HG03575 (cell line): ENCODE results near the gene PHACTR1.

Experiments used
- ATAC-seq: cut with Tn5 transposase; IDR thresholded peaks from one replicate; pipeline ENCODE4 v1.9.1; 2021; ENCODE audit not compliant: unreplicated experiment, insufficient number of reproducible peaks, low FRiP score; ENCODE audit errors: extremely low read depth

The PHACTR1 gene

DNA sequence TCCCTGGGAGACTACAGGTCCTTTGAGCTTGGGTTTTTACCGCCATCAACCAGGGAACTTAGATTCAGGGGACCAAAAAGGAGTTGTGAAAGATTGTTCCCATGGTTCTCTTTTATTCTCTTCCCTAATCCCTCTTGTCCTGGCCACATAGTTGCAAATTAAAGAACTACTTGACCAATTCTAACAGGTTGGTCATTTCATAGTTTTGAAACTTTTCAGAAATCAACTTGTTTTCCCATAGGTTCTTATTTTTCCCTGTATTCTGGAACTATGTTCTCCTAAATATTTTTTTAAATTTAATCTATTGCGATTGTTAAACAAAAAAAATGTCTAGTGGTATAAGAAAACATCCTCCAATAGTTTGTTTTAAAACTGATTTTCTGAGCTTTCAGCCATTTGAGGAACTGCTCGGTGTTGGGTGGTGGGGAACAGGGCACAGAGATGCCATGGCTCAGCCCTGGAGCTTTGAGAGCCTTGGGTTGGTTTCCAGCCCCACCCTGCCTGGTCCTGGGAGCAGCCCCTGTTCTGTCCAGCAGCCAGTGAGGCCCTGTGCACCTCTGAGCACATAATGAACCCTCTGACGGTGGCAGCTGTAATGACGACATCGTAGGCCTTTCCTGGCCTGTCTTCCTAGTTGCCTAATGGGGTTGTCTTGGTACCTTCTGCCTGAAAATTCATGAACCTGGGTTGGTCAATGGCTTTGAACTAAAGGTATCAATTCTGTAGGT lies 558.3 kb downstream of the PHACTR1 start:
- no peak for ATAC-seq

DNA sequence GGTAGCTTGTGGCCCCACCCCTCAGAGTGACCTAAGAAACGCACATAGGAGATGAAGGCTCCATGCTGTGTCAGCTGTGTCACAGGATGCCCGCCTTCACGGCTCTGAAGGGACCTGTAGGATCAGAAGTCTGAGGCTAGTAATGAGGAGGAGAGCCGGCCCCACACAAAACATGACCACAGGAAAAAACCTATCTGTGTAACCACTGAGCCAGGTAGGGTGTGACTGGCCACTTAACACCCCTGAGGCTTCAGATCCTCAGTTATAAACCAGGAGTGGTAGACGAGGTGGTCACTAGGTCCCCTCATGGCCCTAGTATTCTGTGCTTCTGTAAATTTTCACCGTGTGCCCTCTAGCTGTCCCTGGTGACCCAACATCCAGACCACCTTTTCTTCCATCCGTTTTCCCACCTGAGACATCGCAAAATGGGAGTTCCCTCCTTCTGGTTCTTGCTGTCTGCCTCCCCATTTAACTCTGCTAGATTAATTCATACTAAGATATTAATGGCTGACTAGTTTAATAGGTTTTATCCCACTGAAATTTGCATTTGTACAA lies 558.9 kb downstream of the PHACTR1 start:
- ATAC-seq, result no peak

DNA sequence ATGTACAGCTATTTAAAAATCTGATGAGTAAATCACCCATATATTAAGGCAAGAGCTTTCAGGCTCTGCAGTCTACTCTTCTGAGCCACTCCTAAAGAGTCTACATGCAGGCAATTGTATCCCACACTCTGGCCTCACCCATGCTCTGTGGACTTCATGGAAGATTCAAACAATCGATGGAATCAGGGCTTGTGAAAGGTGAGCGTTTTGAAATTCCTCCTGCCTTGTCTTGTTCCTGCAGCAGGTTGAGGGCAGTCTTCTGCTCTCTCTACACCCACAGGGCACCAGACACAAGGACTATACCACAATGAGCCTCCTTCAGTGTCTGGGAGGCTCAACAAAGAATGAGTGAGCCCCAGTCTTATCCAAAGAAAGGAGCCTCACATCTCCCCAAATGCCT lies 560.7 kb downstream of the PHACTR1 start:
- no peak for ATAC-seq

DNA sequence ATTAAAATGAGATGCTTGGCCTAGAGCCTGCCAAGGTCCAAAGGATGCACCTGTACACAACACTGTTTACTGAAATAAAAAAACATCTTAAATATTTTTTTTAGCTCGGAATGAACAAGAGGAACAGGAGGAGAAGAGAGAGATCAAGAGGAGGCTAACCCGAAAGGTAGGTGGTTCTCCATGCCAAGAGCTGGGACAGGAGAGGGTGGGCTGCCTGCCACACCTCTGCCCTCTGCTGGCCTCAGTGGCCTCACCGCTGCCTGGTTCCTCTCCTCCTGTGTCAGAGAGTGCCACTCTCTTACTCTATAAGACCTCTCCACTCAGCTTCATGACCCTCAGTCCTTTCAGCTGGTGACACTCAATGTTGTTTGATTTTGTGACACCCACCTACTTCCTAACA lies 561.6 kb downstream of the PHACTR1 start:
- ATAC-seq, result no peak

DNA sequence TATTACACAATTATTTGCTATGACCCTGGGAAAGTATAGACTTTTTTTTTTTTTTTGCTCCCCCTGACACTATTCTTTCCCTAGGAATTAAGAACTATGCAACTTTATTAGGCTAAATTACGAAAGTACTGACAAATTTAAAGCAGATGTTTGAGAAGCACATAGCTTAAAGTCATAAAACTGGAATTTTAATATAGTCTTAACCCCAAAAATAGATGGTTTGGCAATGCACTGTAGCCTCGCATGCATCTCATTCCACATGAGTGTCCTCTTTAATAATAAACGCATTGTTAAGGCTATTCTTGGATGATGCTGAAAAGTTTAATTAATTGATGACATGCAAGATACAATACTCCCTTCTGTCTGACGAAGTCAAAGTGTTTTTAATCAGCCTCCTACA lies 562.4 kb downstream of the PHACTR1 start:
- ATAC-seq, result no peak

DNA sequence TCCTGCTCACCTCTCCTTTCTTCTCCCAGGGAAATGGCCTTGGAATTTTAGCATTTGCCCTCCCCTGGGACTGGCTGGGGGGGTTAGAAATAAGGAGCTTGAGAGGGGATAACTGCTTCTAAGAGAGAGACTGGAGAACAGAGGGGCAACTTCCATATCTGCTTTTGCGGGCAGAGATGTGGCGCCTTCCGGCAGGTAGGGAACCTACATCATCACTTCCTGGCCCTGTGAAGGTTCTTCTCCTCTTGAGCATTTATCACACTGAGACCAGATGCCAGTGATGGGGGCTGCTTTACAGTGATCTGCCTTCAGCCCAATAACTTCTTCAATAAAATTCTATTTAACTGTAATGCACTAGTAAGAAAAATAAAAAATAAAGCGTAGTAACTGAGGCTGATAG lies 563.7 kb downstream of the PHACTR1 start:
- ATAC-seq, result no peak

DNA sequence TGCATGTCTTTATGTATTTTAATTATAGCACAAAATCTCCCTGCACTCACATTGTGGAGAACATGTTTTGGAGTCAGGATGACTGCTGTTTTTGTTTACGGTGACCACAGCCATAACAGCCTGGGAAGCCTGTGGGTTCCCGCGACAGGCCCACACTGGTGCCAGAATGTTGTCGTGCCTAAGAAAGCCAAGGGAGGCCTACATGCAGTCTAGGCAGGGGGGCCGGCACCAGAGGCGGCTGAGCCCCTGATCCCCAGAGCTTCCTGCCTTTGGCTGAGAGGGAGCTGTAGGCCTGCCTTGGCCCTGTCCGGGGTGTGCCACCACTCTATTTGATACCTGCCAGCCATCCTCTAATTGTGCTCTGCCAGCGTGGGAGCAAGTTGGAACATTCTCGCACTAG lies 565.1 kb downstream of the PHACTR1 start:
- no peak for ATAC-seq

DNA sequence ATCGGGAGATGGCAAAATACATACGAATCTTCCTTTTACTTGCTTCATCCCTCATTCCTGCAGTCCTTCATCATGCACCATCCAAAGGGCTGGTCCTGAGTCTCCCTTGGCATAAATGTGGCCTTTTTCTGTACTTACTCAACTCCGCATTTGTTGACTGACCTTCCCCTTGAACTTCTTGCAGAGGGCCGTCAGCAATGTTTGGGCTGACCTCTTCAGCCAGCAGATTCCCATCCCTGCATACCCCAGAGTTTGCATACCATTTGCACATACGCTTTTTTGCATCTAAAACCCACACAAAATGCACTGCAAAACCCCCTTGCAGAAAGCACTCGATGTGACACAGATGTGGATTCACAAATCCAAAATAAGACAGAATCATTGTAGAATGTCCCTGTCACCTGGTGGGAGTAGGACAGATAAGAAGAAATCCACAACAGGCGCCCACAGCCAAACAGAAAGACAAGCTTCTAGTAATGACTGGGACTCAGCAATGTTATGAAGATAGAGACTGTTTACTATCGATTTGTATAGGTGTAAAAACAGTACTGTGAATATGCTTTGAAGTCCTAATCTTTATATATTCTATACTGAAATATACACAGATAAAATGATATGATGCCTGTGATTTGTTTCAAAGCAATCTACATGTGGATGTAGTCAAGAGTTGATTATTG lies 566.0 kb downstream of the PHACTR1 start:
- no peak for ATAC-seq

DNA sequence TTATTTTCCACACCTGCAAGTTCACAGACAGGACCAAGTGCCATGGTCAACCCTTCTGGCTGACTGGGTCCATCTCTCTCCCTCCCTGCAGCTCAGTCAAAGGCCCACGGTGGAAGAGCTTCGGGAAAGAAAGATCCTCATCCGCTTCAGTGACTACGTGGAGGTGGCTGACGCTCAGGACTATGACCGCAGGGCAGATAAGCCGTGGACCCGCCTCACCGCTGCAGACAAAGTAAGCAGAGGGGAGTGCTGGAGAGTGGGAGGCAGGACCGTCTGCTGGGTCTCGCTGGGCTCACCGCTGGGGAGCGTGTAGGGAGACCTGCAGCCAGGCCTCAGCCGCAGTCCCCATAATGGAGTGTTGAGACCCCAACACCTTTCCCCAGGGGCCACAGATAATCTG lies 566.8 kb downstream of the PHACTR1 start:
- no peak for ATAC-seq

DNA sequence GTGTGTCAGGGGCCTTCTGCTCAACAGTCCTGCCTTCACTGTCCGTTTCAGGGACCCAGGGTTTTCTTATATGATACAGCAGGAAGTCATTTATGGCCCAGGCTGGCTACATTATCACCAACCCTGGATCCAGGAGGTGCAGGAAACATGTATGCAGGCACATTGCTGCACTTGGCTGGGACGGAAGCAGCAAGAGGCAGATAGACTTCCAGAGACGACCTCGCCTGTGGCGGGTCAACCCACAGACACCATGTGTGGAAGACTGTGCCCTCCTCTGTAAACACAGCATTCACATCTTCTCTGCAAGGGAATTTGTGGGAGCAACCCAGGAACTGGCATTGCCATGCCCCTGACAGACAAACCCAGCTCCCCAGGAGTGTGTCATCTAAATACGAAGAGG lies 568.1 kb downstream of the PHACTR1 start:
- no peak for ATAC-seq

DNA sequence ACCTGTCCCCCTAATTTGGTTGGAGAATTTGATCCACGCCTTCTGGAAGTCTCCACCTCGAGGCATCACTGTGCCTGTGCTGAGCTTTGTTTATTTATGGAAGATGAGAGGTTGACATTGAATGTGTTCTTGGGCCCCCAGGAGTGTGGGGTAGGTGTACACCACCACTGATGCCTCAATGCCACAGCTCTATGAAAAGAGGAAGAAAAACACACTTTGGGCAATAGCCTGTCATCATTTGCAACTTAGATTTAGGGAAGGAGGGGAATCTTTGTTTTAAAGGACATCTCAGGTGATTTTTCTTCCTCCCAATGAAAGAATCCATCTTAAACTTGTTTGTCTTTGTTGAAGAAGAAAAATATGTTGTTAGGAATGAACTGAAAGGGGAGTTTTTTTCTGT lies 569.1 kb downstream of the PHACTR1 start:
- ATAC-seq, result no peak

DNA sequence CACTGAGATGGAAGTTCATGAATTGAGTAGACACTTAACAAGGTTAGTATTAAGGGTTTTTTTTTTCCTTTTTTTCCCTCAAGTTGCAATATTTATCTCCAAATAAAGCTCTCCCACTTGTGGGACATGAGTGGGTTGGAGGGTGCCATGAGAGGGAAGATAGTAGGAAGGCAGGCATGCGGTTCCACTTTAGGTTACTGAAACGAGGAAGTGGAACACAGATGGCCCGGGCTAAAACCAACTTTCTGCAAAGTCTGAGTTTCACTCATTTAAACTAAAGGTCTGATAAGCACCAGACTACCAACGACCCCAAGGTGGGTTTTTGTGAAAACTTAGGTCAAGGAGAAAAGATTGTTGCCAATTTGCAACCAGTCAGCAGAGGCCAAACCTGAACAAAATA lies 569.6 kb downstream of the PHACTR1 start:
- no peak for ATAC-seq

DNA sequence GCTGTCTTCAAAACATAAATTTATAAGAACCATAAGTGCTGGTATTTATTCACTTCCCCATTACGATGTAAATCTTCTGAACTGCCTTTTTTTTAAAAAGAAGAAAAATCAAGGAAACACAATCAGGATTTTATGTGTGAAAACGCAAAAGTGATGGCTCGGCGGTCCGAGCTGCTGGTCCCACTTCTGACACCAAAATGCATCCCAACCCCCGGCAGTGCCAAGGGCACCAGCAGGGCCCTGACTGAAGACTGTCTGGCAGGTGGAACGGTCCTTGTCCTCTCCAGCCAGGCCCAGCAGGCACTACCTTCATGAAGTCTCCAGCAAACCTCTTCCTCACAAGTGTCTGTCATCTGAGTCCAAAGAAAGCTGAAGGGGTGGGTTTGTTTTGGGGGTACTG lies 570.5 kb downstream of the PHACTR1 start:
- ATAC-seq, result no peak

DNA sequence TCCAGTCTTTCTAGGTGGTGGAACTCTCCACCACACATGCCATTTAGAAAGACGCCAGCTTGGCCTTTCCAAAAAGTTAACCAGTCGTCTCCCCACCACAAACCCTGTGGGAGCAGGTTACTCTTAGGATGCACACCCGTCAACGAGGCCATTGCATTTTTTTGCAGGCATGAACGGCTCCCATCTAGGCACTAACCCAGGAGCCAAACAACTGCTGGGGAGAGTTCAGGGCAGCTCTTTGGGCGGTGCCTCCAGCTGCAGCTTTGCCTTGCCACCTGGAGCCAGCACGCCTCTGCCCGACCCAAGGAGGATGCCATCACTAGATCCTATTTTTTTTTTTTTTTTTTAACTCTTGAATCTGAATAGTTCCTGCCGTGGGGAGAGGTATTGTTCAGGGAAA lies 571.9 kb downstream of the PHACTR1 start:
- ATAC-seq, result no peak

DNA sequence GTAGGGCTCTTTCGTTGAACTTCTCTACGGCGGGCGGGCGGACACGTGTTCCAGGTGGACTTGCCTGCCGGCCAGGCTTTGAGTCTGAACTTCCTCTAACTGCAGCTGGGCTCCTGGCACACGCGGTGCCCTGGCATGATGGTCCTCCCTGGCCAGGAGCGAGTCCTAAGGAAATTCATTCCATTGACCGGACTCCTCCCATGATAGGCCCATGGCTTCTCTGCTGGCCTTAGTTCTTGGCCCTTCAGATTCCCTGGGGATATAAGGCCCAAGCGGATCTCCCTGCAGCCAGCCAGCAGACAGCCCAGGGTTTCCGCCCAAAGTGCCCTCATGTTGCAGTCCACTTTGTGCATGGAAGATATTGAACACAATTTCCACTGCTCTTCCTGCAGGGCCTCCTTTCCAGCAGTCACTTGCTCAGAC lies 572.4 kb downstream of the PHACTR1 start:
- ATAC-seq, result no peak

DNA sequence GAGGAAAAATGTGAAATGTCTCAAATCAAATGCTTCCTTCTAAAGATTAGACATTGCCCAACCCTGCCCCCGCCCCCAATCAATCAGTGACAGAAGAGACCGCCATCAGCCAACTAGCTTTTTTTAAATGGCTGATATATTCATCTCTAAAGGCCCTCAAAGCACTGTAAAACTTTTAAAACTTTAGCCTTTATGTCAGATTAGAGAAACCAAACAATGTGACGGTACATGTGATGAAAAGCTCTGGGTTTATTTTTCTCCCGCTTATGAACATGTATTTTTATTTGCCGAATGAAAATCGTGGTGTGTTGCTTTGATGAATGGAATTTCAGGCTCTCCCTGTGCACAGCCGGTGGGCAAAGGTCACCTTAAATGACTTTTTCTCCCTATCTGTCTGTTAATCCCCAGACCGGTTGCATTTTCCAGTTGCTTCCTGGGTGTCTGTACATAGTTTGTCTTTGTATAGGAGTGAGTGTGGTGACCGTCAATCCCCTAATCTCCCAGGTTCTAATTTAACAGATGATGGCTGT lies 573.3 kb downstream of the PHACTR1 start:
- no peak for ATAC-seq

DNA sequence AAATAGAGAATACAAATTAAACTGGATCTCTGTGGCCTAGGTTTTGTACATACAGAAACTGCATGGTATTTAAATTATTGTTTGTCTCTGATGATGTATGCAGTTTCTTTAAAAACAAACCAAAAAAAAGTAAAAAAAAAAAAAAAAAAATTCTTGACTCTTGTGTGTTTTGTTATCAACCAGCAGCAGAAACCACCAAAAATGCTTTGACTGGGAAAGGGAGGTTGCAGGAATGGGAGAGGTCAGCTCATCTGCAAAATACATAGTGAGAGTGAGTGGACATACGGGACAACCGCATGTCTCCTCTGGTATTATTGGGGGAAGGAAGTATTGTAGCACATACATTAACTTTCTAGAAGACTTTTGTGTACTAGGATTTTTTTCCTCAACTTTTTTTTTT lies 573.8 kb downstream of the PHACTR1 start:
- ATAC-seq, result no peak

DNA sequence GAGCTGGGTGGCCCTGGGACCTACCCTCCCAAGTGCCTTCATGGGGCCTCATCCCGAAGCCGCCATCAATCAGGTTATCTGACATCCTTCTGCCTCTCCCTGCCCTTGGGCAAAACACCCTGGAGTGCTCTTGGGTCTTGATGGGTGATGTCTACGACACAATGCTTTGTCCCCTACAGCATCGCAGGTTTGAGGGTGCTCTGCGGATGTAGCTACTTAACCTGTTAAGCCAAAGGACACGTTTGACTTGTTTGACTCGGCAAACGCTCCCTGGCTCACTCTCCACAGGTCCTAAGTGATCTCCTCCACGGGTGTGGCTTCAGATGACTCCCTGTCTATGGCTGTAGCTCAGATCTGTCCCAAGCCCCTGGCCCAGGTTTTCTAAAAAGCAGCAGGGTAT lies 576.2 kb downstream of the PHACTR1 start:
- no peak for ATAC-seq

DNA sequence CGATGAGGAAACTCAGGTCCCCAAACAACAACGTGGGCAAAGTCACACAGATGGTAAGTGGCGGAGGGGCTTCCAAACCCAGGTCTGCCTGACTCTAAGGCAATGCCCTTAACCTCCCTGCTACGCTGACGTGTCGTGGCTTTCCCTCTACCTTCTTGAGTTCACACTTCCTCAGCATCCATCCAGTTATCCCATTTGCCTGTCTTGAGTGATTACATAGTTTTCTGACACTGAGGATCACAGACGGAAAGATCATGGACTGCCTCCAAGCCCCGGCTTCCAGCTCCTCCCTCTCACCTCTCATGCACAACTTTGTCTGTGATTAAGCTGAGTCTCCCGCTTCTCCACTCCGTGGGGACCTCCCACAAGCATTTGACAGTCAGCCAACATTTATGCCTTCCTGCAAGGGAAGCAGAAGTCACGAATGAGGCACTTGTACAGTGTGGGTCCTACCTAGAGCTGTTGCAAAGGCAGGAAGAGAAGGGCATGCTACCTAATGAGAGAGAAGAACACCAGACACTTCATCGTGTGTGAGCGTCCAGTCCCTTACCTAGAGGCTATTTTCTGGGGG lies 578.0 kb downstream of the PHACTR1 start:
- ATAC-seq, result no peak

DNA sequence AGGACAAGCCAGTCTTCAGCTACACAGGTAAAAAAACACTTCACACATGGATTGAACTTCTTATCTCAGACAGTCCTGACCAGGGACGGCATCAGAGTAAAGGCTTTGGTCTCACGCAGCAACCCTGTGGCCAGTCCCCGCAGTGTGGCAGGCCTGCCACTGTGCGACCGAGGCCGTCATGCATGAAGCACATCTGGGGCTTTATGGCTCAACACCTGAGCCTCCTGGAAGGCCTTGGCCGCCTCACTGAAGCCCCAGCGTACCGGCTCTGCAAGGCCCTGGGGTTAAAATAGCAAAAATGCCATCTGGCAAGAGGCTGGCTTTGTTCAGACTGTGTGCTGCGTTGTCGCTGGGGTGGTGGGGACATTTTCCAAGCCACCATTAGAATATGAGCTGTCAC lies 579.0 kb downstream of the PHACTR1 start:
- ATAC-seq, result no peak
